ENCODE results near the gene NFYA.

NFYA gene

GRCh38 chr6:41122373-41122772 lies 49.6 kb downstream of the NFYA start:
- no peak for DNase-seq

DNA sequence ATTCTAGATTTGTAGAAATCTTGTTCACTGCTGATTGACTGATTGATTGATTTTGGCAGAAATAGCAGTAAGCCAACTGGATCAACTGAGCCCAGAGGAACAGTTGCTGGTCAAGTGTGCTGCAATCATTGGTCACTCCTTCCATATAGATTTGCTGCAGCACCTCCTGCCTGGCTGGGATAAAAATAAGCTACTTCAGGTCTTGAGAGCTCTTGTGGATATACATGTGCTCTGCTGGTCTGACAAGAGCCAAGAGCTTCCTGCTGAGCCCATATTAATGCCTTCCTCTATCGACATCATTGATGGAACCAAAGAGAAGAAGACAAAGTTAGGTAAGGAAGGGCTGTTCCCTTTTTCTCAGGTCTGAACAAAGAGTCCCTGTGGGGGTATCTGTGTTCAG lies 50.1 kb downstream of the NFYA start:
- no peak for DNase-seq

- no peak for DNase-seq
Observed at GRCh38 chr6:41125282-41125681, 52.5 kb downstream of the NFYA start.

- DNase-seq, result no peak
Observed at GRCh38 chr6:41132254-41132653, 59.5 kb downstream of the NFYA start.

GRCh38 chr6:41135062-41135832 lies 62.5 kb downstream of the NFYA start:
- DNase-seq, result no peak

DNA sequence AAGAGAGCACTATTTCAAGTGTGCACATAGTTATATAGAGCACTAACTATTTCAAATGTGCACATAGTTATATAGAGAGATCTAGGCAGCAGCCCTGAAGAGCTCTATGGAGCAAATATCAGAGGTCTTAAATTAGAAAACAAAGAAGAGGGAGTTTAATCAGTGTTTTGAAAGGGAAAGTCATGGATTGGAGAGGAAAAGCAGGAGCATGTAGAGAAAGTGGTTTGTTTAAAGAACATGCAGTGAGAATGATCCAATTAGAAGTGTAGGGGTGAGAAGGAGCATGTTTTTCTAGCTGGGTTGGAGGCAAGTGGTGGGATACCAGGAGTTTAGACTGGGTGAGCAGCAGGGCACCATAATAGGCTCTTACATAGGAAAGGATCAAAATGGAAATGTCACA lies 64.1 kb downstream of the NFYA start:
- DNase-seq, result no peak

DNA sequence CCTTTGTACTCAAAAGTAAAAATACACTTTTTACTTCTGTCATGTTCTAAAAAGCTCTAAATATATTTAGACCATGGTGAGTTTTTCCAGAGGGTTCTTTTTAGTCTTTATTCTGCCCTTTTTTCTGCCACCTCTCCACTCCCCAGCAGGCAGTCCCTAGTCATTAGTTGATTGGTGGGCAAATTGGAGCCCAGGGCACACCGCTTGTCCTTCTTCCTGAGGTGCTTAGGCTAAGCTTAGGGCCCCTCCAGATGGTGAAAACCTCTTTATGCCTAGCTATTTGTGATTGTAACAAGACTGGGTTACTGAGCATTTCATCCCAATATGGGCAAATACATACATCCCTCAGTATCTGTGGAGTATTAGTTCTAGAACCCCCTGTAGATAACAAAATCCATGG lies 75.1 kb downstream of the NFYA start:
- DNase-seq, result no peak

All from CD4-positive, alpha-beta T cell treated with Interleukin-17A for 1 hour (primary cell).